HEK293T (cell line): ENCODE measurements around the gene SLCO4C1.

Experiments used
- CTBP1 ChIP-seq: fragments of 450-650 bp; IDR thresholded peaks from 2 replicates; pipeline ENCODE4 v1.6.1; 2016; ENCODE audit warnings: borderline replicate concordance
- ELF4 ChIP-seq: fragments of 450-650 bp; IDR thresholded peaks from 2 replicates; pipeline ENCODE4 v1.6.1; 2017; ENCODE audit warnings: antibody characterized with exemption
- FOXM1 ChIP-seq: fragments of 450-650 bp; IDR thresholded peaks from 2 replicates; pipeline ENCODE4 v1.6.1; 2017; ENCODE audit warnings: mild to moderate bottlenecking, borderline replicate concordance
- HDGF ChIP-seq: fragments of 450-650 bp; IDR thresholded peaks from 2 replicates; pipeline ENCODE4 v1.6.1; 2017; ENCODE audit warnings: antibody characterized with exemption, borderline replicate concordance
- ZNF384 ChIP-seq: fragments of 450-650 bp; IDR thresholded peaks from 2 replicates; pipeline ENCODE4 v1.6.1; 2016

GRCh38 chr5:102241809-102242421 lies 54.2 kb downstream of the SLCO4C1 start:
- no peak for TF ChIP-seq FOXM1
- no peak for TF ChIP-seq HDGF
- TF ChIP-seq ZNF384, result no peak
- TF ChIP-seq CTBP1, result no peak
- TF ChIP-seq ELF4, result no peak
